Stimulated activated CD4-positive, alpha-beta T cell treated with anti-CD3 and anti-CD28 coated beads, Interleukin-4, amount 100 ng/mL, for 1 hour (primary cell): ENCODE results near the gene GSK3B.

Experiments
- DNase-seq: peaks from one replicate; pipeline ENCODE4 v3.0.0-alpha.2; 2020

Gene GSK3B

GRCh38 chr3:119864476-119864875 is 229.8 kb downstream of the GSK3B start:
- no peak for DNase-seq

- no peak for DNase-seq
Measured at GRCh38 chr3:119862616-119863015, 231.6 kb downstream of the GSK3B start.

- DNase-seq: no peak
Measured at GRCh38 chr3:119861681-119862080, 232.6 kb downstream of the GSK3B start.

- DNase-seq: no peak
Measured at GRCh38 chr3:119859728-119860127, 234.5 kb downstream of the GSK3B start.

GRCh38 chr3:119858957-119859356 is 235.3 kb downstream of the GSK3B start:
- DNase-seq: no peak

- DNase-seq: no peak
Measured at GRCh38 chr3:119856695-119857094, 237.6 kb downstream of the GSK3B start.

GRCh38 chr3:119849126-119849525 is 245.1 kb downstream of the GSK3B start:
- DNase-seq: no peak

GRCh38 chr3:119841808-119842471 is 252.3 kb downstream of the GSK3B start:
- no peak for DNase-seq

GRCh38 chr3:119835556-119835955 is 258.7 kb downstream of the GSK3B start:
- no peak for DNase-seq

GRCh38 chr3:119834754-119835370 is 259.4 kb downstream of the GSK3B start:
- DNase-seq: no peak

- no peak for DNase-seq
Measured at GRCh38 chr3:119831941-119832371, 262.3 kb downstream of the GSK3B start.

- no peak for DNase-seq
Measured at GRCh38 chr3:119831022-119831421, 263.2 kb downstream of the GSK3B start.

GRCh38 chr3:119829420-119829819 is 264.8 kb downstream of the GSK3B start:
- no peak for DNase-seq

- DNase-seq: no peak
Measured at GRCh38 chr3:119826711-119827608, 267.3 kb downstream of the GSK3B start.

GRCh38 chr3:119825820-119826219 is 268.4 kb downstream of the GSK3B start:
- no peak for DNase-seq

- DNase-seq: no peak
Measured at GRCh38 chr3:119819806-119820205, 274.4 kb downstream of the GSK3B start.

GRCh38 chr3:119818937-119819336 is 275.3 kb downstream of the GSK3B start:
- no peak for DNase-seq

- no peak for DNase-seq
Measured at GRCh38 chr3:119817583-119818363, 276.5 kb downstream of the GSK3B start.

GRCh38 chr3:119817071-119817470 is 277.2 kb downstream of the GSK3B start:
- no peak for DNase-seq

GRCh38 chr3:119815716-119816115 is 278.5 kb downstream of the GSK3B start:
- DNase-seq: no peak

- DNase-seq: no peak
Measured at GRCh38 chr3:119812491-119813058, 281.7 kb downstream of the GSK3B start.

GRCh38 chr3:119810018-119810435 is 284.2 kb downstream of the GSK3B start:
- peak; percentile 69 for DNase-seq
